Activated CD8-positive, alpha-beta memory T cell treated with anti-CD3 and anti-CD28 coated beads for 48 hours (primary cell): Measurements from ENCODE around the gene CD320.
"Not testable (repeated sequence)": the region's sequence is repeated elsewhere in the genome, so short reads cannot be mapped to it uniquely, and the experiment has no call there.

ENCODE experiments used
- DNase-seq, 3 experiments: peaks; one replicate each; pipeline ENCODE4 v3.0.0-alpha.2; 2020; ENCODE audit warnings: low read depth in 2 of 3, low spot score in 2 of 3

CD320 gene

DNA sequence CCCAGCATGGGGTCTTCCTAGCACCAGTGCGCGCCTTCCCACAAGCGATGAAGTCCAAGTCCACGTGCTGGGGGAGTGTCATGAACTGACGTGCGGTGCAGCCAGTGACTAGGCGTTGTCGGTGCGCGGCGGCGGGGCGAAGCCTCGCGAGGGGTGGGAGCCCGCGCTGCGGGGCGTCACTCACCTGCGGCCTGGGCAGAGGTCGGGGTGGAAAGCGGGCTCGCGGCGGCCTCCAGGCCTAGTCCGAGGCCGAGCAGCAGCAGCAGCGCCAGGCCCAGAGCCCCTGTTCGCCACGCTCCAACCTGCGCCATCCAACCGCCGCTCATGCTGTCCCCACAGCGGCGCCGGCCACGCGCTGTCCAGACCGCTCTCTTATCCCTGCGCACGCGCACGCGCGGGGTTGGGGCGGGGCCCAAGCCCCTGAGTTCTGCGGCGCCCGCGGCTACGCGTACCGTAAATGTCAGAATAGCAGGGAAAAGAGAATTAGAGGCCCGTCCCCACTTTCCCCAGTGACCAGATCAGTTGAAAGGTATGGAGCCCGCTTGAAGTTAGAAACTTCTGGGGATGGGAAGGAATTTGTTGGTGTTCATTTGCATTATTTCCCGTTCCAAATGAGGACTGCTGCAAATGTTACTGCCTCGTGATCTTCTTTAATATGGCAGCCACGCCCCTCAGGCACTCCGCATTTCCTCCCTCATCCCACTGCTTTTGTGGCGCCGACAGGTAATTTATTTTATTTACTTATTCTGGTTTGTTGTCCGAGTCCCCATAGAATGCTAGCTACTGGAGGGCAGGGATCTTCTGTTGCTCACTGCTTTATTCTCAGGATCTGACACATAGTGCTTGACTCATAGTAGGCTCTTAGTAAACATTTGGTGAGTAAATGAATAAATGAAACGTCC is at the start of gene CD320:
CD320 (minus strand) TSS at position 394 of the 902 bp plus-strand sequence; CDS start at position 326, 68 bp downstream.
- peak; percentile 73 to 88 (median 79) for DNase-seq

GRCh38 chr19:8357007-8357521 is 48.9 kb upstream of the CD320 start:
- DNase-seq: no peak

- no peak for DNase-seq
Observed at GRCh38 chr19:8355631-8356402, 47.7 kb upstream of the CD320 start.

DNA sequence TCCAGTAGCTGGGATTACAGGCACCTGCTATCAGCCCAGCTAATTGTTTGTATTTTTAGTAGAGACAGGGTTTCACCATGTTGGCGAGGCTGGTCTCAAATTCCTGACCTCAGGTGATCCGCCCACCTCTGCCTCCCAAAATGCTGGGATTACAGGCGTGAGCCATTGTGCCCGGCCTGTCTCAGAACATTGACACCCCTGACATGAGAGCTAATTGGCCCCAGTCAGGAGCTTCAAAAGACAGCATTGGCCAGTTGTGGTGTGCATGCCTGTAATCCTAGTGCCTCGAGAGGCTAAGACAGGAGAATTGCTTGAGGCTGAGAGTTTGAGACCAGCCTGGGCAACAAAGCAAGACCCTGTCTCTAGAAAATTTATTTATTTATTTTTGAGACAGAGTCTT is 44.7 kb upstream of the CD320 start:
- not testable (repeated sequence) for DNase-seq

- no peak for DNase-seq
Observed at GRCh38 chr19:8352134-8352827, 44.1 kb upstream of the CD320 start.

DNA sequence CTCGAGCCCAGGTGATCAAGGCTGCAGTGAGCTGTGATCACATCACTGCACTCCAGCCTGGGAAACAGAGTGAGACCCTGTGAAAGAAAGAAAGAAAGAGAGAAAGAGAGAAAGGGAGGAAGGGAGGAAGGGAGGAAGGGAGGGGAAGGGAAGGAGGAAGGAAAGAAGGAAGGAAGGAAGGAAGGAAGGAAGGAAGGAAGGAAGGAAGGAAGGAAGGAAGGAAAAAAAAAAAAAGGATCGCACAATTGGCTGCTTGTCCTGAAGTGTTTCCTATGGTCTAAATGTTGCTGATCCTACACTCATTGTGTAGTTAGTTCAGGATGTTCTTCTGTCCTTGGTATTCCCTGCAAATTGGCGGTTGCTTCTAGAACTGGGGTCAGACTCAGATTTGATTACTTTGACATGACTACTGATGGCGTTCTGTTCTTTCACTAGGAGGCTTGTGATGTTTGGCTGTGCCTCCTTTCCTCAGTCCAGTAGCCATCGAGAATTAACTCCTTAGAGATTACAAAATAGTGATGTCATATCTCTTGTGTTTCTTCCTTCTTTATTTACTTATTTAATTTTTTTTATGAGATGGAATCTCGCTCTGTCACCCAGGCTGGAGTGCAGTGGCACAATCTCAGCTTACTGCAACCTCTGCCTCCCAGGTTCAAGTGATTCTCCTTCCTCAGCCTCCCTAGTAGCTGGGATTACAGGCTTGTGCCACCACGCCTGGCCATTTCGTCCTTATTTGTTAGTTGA is 41.6 kb upstream of the CD320 start:
- DNase-seq: not testable (repeated sequence)

GRCh38 chr19:8343483-8343844 is 35.3 kb upstream of the CD320 start:
- no peak for DNase-seq

DNA sequence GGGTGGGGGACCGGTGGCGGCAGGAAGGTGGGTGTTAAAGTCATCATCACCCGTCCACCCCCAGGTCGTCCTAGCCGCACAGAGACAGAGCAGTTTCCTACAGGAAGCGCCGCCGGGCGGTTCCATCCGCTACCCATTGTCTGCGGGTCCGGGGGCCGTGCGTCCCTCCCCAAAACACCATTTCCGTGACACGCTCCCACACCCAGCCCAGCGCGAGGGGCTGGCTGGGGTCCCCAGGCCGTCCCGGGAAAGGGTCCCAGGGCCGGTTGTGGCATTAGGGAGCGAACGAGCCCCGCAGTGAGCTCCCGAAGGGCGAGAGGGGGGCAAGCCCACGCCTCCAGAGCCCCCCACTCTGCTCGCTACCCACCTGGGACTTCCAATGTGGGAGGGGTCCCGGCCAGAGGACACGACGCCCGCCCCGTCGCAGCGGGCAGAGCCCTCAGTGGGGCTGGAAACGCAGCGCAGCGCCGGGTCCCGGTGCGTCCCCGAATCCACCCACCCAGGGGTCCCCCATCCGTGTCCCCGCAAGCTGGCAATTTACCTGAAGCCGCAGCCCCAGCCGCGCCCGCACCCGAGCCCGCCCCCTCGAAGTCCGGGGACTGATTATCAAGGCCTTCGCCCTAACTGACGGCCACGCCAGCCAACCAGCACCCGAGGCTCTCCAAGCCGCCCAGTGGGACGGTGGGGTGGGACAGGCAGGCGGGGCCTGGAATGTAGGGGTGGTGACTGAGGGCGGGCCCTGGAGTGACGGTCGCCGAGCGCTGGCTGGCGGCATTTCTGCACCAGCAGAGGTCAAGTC is 34.7 kb upstream of the CD320 start, which contains the start of gene KANK3:
KANK3 (minus strand) TSS at position 579 of the 799 bp plus-strand sequence. CDS start 5,434 bp downstream, outside the sequence.
- DNase-seq: peak; percentile 82 to 88 (median 82)

- DNase-seq: no peak
Observed at GRCh38 chr19:8342316-8342683, 34.1 kb upstream of the CD320 start.

DNA sequence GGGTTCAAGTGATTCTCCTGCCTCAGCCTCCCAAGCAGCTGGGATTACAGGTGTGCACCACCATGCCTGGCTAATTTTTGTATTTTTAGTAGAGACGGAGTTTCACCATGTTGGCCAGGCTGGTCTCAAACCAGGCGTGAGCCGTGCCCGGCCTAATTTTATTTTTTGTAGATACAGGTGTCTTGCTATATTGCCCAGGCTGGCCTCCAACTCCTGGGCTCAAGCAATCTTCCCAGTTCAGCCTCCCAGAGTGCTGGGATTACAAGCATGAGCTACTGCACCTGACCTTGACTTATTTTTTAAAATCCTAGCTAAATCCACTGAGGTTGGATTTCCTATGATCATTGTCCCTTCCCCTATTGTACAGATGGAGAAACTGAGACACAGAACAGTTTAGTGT is 33.3 kb upstream of the CD320 start:
- DNase-seq: not testable (repeated sequence)

- DNase-seq: no peak
Observed at GRCh38 chr19:8340341-8341096, 32.4 kb upstream of the CD320 start.

- no peak for DNase-seq
Observed at GRCh38 chr19:8338835-8339234, 30.7 kb upstream of the CD320 start.

DNA sequence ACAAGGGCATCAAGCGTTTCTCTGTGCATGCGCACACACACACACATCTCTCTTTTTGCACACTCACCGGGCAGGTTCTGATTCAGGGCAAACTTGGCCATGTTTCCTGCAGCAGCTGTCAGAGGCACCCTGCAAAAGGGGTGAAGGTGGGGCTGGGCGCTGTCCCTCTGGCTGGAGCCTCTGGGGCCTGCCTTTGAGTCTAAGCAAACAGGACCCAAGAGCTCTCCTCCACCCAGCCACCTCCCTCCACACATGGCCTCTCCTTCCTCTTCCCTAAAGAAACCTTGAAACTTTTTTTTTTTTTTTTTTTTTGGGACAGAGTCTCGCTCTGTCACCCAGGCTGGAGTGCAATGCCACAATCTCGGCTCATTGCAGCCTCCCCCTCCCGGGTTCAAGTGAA is 29.6 kb upstream of the CD320 start:
- no peak for DNase-seq

DNA sequence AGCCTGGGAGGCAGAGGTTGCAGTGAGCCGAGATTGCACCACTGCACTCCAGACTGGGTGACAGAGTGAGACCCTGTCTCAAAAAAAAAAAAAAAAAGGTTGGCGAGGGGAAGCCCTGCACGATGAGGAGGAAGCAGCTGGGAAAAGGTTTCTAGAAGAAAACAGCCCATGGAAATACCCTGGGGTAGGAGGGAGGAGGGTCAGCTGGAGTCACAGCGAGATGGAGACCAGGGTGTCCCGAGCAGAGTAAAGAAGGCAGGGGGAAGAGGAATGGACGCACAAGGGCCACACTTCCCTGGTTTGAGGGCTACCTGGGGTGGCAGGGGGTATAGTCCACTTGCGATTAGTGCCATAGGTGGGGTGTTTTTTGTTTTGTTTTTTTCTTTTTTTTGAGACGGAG is 28.5 kb upstream of the CD320 start:
- no peak for DNase-seq

DNA sequence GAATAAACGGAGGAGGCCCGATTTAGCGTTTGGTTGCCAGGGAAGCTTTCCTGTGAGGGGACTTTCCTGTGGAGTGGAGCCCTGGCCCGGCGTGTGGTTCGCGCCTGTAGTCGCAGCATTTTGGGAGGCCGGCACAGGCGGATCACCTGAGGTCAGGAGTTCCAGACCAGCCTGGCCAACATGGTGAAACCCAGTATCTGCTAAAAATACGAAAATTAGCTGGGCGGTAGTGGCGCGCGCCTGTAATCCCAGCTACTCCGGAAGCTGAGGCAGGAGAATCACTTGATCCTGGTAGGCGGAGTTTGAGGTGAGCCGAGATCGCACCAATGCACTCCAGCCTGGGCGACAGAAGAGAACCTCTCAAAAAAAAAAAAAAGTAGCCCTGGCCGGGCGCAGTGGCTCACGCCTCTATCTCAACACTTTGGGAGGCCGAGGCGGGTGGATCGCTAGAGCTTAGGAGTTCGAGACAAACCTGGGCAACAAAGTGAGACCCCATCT is 28.0 kb upstream of the CD320 start:
- no peak for DNase-seq

- peak in 1 of 3 experiments; percentile 15 for DNase-seq
Observed at GRCh38 chr19:8335343-8336071, 27.3 kb upstream of the CD320 start.

DNA sequence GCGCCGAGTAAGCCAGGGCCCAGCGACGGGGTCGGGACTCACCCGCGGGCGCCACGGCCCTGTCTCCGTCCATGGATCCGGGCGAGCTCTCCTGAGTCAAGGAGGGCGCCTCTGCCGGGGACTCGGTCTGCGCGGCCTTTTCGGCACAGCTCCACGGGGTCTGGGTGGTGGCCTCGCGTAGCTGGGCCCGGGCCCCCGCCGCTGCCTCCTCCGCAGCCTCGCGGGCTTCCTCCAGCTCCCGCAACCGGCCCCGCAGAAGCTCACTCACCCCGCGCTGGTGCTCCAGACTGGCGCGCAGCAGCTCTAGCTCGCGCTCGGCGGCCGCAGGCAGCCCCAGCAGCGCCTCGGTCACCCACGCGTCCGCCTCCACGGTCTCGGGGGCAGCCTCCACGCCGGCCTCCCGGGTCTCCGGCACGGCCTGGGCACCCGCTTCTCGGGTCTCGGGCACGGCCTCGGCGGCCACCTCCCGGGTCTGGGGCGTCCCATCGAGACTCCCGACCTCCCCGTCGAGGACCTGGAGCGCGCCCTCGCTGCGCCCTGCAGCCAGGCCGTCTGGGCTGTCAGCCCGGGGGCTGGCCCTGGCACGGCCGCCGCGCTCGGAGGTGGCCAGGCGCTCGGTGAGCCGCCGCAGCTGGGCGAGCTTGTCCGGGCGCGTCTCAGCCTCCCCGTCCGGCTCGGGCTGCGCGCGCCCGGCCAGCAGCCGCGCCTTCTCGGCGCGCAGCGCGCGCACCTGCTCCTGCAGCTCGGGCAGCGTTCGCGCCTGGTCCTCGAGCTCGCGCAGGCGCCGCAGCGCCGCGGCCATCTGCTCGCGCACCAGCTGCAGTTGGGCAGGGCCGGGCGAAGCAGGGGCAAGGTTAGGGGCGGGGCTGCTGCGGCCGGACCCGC is 26.5 kb upstream of the CD320 start:
- DNase-seq: peak in 1 of 3 experiments; percentile 15
